GM12872 (cell line): ENCODE measurements around the gene HDAC10.

ENCODE experiments used
- TF ChIP-seq, protein P1 (sequence below): IDR thresholded peaks from 3 replicates; pipeline ENCODE4 v1.5.1; 2011; ENCODE audit warnings: low read depth, mild to moderate bottlenecking, low read length, moderate library complexity; ENCODE audit not compliant: insufficient read depth

HDAC10 gene

GRCh38 chr22:50208430-50208938, 42.6 kb downstream of the HDAC10 start:
- TF ChIP-seq, protein P1, sequence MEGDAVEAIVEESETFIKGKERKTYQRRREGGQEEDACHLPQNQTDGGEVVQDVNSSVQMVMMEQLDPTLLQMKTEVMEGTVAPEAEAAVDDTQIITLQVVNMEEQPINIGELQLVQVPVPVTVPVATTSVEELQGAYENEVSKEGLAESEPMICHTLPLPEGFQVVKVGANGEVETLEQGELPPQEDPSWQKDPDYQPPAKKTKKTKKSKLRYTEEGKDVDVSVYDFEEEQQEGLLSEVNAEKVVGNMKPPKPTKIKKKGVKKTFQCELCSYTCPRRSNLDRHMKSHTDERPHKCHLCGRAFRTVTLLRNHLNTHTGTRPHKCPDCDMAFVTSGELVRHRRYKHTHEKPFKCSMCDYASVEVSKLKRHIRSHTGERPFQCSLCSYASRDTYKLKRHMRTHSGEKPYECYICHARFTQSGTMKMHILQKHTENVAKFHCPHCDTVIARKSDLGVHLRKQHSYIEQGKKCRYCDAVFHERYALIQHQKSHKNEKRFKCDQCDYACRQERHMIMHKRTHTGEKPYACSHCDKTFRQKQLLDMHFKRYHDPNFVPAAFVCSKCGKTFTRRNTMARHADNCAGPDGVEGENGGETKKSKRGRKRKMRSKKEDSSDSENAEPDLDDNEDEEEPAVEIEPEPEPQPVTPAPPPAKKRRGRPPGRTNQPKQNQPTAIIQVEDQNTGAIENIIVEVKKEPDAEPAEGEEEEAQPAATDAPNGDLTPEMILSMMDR = no peak

DNA sequence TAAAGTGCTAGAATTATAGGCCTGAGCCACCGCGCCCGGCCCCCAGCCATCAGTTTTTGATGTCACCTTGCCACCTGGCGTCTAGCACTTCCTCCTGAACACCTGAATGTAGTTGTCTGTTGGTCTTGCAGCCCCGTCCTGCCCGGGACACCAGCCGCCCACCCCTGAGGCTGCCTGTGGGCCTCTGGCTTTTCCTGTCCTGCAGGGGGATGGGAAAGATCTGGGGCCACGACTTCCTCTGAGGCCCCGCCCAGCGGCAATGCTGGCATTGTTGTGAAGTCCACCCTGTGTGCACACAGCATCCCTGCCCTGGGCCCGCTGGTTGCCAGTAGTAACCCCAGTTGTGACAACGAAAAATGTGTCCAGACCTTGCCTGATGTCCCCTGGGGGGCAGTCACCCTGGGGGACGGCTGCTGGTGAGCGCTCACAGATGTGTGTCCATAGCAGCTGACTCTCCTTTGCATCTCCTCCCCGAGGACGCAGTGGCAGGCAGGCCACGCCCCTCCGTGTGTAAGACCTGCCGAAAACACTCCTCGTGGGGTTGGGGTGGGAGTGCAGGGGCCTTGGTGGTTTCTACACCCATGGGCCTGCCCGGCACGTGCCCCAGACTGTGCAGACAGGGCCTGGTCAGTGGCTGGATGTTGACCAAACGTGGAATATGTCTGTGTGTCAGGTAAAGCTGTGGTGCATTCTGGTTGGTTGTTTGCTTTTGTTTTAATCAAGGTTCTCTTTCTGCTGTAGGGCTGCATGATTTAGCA, 43.5 kb downstream of the HDAC10 start:
- TF ChIP-seq, protein P1 = no peak

DNA sequence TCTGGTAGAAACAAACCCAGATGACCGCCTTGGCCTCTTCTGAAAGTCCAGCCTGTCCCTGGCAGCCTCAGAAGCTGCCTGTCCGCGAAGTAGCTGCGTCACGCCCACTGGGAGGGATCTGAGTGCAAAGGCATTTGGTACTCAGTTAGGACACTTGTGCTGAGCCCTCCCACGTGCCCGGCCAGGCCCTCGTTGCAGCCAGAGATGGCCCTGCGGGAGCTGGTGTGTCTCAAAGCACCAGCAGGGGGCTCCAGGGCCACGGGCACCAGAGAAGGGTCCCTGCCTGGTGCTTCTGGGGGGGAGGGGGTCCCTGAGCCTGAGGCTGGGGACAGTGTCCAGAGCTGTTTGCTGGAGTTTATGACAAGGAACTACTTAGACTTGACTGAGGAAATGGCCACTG, 44.5 kb downstream of the HDAC10 start:
- TF ChIP-seq, protein P1 = peak; percentile 49; the same call in 2 of the 3 replicates

DNA sequence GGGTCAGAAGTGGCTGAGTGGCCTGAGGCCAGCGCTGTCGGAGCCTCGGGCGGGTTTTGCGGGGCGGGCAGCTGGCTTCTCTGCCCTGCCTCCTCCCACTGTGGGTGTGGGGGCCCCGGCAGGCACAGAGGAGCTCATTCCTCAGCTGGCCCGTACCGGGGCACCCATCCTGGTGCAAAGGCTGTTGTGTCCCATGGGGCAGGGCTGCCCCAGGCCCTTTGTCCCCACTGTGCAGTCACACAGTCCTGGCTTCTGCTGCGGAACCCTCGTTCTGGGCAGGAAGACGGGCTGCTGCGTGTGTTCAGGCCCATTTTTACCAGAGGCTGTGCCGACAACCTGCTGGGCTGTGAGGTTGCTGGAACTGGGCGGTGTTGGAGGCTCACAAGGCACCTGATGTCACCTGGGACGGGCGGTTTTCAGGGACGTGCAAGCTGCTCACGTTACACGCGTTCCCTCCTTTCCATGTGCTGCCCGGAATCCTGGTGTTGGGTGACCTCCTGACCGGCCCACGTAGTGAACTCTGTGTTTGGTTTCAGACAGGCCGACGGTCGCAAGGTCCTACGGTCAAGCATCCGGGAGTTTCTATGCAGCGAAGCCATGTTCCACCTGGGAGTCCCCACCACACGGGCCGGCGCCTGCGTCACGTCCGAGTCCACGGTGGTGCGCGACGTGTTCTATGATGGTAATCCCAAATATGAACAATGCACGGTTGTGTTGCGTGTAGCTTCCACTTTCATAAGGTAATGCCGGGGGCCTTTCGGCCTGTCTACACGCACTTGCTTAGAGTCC, 45.1 kb downstream of the HDAC10 start:
- TF ChIP-seq, protein P1 = no peak

DNA sequence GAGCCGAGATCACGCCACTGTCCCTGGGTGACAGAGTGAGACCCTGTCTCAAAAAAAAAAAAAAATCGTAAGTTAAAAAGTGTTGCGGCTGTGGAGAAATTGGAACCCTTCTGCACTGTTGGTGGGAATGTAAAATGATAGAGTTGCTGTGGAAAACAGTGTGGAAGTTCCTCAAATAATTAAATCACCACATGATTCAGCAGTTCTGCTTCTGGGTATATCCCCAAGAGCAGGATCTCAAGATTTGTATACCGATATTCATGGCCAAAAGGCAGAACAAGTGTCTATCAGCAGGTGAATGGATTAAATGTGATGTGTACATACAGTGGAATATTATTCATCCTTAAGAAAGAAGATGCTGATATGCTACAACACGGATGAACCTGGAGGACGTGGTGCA, 46.5 kb downstream of the HDAC10 start:
- TF ChIP-seq, protein P1 = no peak

GRCh38 chr22:50203288-50203687, 47.8 kb downstream of the HDAC10 start:
- TF ChIP-seq, protein P1 = no peak

DNA sequence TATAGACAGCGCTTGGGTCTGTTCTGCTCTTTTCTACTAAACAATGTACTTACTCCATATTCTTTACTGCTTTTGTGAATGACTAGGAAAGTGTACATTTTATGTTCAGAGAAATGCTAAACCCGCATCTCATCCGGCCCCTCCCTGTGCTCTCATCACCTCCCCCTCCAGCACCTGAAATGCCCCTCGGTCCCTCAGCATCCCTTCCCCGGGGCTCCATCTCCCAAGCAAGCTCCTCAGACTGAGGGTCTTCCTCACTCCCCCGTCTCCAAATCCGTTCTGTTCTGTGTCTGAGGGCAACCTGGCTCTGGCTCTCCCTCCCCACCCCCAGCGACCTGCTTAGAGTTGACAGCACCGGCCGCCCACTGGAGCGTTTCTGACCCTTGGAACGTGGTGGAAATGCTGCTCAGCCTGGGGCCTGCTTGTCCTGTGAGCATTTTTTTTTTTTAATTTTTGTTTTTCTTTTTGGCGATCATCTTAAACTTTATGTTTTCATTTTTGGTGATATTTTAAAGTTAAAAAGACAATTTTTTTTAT, 48.9 kb downstream of the HDAC10 start:
- TF ChIP-seq, protein P1 = no peak
